ENCODE measurements around the gene ALPK1. TPM values are rescaled to one million over a fixed set of nuclear protein-coding genes. Genes with fewer than 3 reads are reported as not detected.

The ALPK1 gene
- total RNA-seq, 6 experiments from 2014 or later, result 5.8 to 9.0 (median 7.8) TPM

DNA sequence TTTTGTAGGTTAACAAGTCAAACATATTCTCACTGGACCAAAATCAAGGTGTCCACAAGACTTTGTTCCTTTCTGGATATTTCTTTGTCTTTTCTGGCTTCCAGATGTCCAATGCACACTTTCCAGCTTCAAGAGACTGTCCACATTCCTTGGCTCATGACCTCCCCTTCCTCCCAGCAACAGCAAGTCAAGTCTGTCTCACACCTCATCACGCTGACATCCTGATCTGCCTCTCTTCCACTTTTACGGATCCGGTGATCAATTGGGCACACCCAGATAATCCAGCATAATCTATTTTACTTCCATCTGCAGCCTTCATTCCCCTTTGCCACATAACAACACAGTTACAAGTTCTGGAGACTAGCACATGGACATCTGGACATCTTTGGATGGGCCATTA lies 21.1 kb upstream of the ALPK1 start:
- peaks cover 53% of the 10 kb centered on the region for H3K4me1 Mint-ChIP-seq (ENCODE audit: low read depth)
- H3K9me3 Mint-ChIP-seq, result no peaks in the 10 kb centered on the region
- no peak overlapping the region for H3K4me3 Mint-ChIP-seq
- peaks cover 20% of the 10 kb centered on the region for H3K36me3 Mint-ChIP-seq (ENCODE audit: low read depth)
- no peak for DNase-seq
- H3K27ac Mint-ChIP-seq, result no peak overlapping the region
- TF ChIP-seq, protein P1, sequence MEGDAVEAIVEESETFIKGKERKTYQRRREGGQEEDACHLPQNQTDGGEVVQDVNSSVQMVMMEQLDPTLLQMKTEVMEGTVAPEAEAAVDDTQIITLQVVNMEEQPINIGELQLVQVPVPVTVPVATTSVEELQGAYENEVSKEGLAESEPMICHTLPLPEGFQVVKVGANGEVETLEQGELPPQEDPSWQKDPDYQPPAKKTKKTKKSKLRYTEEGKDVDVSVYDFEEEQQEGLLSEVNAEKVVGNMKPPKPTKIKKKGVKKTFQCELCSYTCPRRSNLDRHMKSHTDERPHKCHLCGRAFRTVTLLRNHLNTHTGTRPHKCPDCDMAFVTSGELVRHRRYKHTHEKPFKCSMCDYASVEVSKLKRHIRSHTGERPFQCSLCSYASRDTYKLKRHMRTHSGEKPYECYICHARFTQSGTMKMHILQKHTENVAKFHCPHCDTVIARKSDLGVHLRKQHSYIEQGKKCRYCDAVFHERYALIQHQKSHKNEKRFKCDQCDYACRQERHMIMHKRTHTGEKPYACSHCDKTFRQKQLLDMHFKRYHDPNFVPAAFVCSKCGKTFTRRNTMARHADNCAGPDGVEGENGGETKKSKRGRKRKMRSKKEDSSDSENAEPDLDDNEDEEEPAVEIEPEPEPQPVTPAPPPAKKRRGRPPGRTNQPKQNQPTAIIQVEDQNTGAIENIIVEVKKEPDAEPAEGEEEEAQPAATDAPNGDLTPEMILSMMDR (IDR thresholded peaks at IDR 0.05), result no peak
- H3K27me3 Mint-ChIP-seq (ENCODE audit: insufficient read depth), result no peaks in the 10 kb centered on the region

DNA sequence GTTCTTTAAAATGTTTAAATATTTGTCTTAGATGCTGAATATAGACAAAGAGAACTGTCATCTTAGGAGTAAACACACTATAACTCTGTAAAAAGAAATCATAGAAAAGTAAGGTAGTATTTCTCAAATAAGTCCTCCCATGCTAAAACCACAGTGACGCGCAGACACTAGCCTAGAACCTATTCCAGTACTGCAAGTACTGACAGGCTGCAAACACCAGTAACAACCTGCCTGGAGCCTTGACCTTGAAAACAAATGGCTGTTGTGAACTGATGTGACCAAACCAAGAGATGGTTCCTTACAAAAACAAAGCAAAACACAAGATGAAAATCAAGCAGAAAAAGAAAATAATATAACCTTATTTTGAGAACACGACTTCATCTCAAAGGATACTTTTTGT lies 19.9 kb upstream of the ALPK1 start:
- DNase-seq, result no peak
- Mint-ChIP-seq H3K4me3 (no peak overlapping the region), H3K27ac (no peak overlapping the region), H3K9me3 (no peaks in the 10 kb centered on the region), H3K4me1 (ENCODE audit: low read depth) (peaks cover 42% of the 10 kb centered on the region), H3K27me3 (ENCODE audit: insufficient read depth) (no peaks in the 10 kb centered on the region), H3K36me3 (ENCODE audit: low read depth) (peaks cover 12% of the 10 kb centered on the region)
- TF ChIP-seq, protein P1 (IDR thresholded peaks at IDR 0.05), result no peak

DNA sequence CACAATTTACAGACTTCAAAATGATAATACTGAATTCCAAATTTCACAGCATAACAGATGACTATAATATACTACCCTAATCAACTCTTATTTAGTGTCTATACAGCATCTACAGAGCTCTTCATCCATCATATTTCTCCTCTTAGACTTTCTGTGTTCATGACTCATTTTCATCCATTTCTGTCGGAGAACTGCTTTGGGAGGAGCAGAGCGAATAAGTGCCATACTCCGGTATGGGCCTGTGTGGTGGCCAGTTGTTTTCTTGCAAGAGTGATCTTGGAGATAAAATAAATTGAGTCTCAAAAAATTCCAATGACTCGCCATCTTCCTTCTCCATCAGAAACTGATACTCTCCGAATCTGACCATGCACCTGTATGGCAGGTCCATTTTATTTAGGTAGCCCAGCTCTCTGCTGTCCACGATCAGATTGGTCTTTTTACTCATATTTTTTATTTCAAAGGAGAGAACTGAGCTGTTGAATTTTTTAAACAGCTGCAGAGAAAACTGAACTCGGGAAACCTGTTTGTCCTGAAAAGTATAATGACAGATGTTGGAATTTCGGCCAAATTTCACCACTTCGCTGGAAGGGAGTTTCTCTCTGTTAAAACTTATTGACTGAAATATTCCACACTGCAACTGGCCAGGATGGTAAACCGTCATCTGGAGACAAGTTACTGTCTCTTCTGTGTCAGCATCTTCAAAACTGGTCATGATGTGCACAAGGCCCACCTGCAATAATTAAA lies 19.3 kb upstream of the ALPK1 start:
- Mint-ChIP-seq H3K4me3 (no peak overlapping the region), H3K27ac (no peak overlapping the region; the same call in 1 of the 2 replicates), H3K4me1 (ENCODE audit: low read depth) (peaks cover 39% of the 10 kb centered on the region), H3K27me3 (ENCODE audit: insufficient read depth) (no peaks in the 10 kb centered on the region), H3K9me3 (no peaks in the 10 kb centered on the region), H3K36me3 (ENCODE audit: low read depth) (peaks cover 6% of the 10 kb centered on the region; the same call in 1 of the 2 replicates)
- TF ChIP-seq, protein P1 (IDR thresholded peaks at IDR 0.05), result no peak
- peak; percentile 13 for DNase-seq

DNA sequence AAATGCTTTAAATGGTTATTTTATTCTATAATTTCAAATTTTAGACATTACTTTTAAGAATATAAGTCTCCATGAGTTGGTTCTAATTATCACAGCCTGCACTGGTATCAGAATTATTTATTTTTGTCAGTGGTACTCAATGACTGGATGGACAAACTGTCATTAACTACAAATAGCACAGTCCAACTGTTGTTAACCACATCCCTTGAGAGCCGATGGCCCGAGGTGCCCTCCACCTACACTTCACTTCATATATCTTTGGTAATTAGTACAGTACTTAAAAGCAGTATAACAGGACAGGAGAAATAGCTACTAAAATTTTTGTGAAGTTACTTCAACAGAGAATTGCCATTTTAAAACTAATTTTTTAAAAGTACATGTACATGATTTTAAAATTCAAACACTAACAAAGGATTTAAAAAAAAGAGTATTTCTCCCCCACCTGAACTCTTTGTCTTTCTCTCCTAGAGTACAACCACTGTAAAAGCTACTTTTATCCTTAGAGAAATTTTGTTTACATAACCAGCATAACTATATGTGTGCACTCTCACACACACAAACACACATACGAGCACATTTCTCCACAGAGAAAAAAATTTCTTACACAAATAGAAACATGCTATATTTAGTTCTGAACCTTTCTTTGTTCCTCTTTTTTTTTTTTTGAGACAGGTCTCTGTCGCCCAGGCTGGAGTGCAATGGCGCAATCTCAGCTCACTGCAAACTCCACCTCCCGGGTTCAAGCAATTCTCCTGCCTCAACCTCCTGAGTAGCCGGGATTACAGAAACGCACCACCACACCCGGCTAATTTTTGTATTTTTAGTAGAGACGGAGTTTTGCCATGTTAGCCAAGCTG lies 17.9 kb upstream of the ALPK1 start:
- Mint-ChIP-seq H3K4me1 (ENCODE audit: low read depth) (peaks cover 39% of the 10 kb centered on the region), H3K9me3 (no peaks in the 10 kb centered on the region), H3K4me3 (no peak overlapping the region), H3K27ac (no peak overlapping the region), H3K27me3 (ENCODE audit: insufficient read depth) (peaks cover 2% of the 10 kb centered on the region; the same call in 1 of the 2 replicates), H3K36me3 (ENCODE audit: low read depth) (peaks cover 6% of the 10 kb centered on the region; the same call in 1 of the 2 replicates)
- DNase-seq, result no peak
- TF ChIP-seq, protein P1 (IDR thresholded peaks at IDR 0.05), result no peak

DNA sequence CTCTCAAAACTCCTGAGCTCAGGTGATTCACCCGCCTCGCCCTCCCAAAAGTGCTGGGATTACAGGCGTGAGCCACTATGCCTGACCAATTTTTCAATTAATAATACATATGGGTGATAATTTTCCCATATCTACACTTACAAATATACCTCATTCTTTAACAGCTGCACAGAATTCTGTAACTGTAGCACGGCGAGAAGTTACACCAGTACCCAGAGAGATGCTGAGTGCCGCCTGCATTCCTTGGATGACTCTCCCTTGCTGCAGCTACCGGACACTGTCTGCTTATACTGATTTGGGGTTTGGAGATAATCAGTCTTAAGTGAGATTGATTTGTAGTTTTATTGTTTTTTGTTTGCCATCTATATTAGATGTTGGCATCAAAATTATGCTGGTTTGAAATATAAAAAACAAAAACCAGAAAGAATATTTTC lies 17.3 kb upstream of the ALPK1 start:
- Mint-ChIP-seq H3K4me1 (ENCODE audit: low read depth) (peaks cover 45% of the 10 kb centered on the region), H3K27ac (no peak overlapping the region), H3K36me3 (ENCODE audit: low read depth) (peaks cover 6% of the 10 kb centered on the region; the same call in 1 of the 2 replicates), H3K27me3 (ENCODE audit: insufficient read depth) (peaks cover 2% of the 10 kb centered on the region; the same call in 1 of the 2 replicates), H3K4me3 (no peak overlapping the region), H3K9me3 (no peaks in the 10 kb centered on the region)
- no peak for DNase-seq
- TF ChIP-seq, protein P1 (IDR thresholded peaks at IDR 0.05), result no peak

All from HFFc6 (cell line).